Daoy (cell line): ENCODE measurements around the gene AKAP5. TPM values are rescaled to one million over a fixed set of nuclear protein-coding genes. Genes with fewer than 3 reads are reported as not detected.

ENCODE experiments used
- DNase-seq: peaks from one replicate; pipeline ENCODE4 v3.0.0-alpha.2; 2015; ENCODE audit warnings: low read depth
- total RNA-seq: library from RNA; depleted of rRNA; stranded (reverse); fragments of >200 nt; shearing (Covaris generic); gene quantifications from 2 replicates; pipeline ENCODE4 v1.2.3, GENCODE V29; 2014; rRNA removed

AKAP5 gene, protein sequence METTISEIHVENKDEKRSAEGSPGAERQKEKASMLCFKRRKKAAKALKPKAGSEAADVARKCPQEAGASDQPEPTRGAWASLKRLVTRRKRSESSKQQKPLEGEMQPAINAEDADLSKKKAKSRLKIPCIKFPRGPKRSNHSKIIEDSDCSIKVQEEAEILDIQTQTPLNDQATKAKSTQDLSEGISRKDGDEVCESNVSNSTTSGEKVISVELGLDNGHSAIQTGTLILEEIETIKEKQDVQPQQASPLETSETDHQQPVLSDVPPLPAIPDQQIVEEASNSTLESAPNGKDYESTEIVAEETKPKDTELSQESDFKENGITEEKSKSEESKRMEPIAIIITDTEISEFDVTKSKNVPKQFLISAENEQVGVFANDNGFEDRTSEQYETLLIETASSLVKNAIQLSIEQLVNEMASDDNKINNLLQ
- total RNA-seq, result 1.6 and 2.9 TPM in 2 replicates

DNA sequence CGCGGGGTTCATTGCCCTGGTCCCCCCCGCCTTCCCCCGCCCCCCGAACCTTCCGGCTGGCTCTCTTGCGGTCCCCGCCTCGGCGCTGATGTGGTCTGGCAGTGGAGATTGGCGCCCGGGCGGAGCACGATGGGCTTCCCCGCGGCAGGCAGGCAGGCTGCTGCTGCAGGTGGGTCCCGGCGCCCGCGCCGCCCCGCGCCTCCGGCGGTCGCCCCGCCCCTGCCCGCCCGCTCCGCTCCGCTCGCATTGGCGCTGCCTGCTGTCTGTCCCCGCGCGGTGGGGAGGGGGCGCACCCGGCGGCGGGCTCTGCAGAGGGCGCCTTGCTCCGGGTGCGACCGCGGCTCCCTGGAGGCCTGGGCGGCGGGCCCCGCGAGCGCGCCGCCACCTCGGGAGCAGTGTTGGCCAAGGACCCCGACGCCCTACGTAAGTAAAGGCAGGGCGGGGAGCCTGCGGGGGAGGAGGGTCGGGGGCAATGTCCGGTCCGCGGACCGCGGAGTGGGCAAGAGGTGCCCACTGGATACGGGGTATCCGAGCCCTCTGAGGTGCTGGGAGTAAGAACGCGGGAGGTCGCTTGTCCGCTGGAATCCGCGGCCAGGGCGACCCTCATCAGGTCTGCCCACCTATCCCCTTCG lies at the start of gene AKAP5:
Gene AKAP5, plus strand, starts transcription at position 309 of the 632 bp plus-strand sequence. CDS start 2,896 bp downstream, outside the sequence.
- DNase-seq, result peak; percentile 73

DNA sequence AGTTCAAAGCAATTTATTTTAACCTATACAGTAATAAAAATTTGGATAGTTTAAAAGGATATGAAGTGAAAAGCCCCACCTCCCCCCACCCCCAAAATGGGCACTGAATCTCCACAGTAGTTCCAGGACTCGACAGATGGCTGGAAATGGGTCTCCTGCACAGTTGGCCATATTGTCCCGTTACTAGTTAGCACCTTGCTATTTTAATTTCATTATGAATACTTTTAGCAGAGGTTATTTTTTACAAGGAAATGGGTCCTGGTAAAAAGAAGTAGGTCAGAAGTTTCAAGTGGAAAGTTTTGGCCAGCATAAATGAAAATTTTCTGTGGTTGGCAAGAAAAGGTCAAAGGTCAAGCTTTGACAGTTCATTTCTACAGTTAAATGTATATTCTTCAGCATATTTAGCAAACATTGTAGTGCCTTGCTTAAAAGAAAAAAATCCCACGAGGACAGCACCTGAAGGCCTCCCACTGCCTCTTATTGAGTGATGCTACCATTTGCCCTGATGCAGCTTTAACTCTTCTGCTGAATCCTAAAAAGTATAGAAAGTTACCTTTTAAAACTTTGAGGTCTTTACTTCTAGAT lies 48.9 kb upstream of the AKAP5 start:
- DNase-seq, result no peak

DNA sequence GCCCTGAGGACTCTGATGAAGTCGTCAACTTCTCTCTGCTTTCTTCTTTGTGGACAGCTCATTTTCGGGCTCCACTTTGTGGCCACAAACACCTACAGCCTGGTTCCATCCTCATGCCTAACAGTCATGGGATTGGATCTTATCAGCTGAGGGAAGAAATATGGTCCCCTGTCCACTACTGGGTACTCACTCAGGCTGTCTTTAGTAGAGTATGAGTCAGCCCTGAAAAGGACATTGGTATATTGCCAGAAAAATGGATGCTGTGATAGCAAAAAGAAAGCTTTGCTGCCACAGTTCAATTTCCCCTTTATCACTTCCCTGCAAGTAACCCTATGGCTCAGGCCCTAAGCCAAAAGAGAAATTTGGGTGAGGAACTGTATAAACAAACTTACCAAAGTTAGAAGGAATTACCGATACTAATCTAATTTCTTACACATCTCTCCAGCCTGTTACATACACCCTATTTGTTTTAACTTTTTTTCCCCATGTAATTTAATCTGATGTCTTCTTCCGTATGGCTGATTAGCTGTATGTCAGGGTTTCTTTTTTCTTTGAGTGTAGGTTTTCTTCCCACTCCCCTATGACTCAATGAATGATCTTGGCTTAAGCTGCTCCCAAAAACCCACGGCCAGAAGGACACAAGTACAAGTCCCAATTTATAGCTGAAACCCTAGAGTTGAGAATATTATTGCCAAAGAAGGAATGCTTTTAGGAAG lies 48.1 kb upstream of the AKAP5 start:
- DNase-seq, result peak; percentile 15

DNA sequence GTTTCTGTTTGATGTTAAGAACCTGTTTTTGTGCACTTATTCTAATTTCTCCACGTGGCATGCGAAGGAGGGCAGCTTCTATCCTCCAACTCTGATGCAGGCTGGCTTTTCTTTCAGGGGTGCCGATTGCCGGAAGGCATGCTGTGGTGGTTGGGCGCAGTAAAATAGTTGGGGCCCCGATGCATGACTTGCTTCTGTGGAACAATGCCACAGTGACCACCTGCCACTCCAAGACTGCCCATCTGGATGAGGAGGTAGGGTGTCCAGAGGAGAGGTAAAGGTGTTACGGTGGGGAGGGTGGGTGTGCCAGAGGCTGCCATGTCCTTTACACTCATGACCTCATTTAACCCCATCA lies 47.6 kb upstream of the AKAP5 start:
- no peak for DNase-seq

DNA sequence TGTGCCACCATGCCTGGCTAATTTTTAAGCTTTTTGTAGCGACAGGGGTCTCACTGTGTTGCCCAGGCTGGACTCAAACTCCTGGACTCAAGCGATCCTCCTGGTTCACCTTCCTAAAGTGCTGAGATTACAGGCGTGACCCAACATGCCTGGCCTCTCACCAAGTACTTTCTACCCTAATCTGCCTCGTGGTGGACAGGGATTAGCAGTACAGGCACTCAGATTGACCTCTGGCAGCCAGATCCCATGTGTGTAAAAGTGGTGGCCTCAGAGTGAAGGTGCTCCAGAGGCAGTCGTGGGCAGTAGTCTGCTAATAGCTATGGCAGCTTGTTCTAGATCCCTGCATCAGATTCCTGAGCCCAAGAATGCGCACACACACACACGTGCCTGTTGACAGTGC lies 46.3 kb upstream of the AKAP5 start:
- DNase-seq, result no peak

DNA sequence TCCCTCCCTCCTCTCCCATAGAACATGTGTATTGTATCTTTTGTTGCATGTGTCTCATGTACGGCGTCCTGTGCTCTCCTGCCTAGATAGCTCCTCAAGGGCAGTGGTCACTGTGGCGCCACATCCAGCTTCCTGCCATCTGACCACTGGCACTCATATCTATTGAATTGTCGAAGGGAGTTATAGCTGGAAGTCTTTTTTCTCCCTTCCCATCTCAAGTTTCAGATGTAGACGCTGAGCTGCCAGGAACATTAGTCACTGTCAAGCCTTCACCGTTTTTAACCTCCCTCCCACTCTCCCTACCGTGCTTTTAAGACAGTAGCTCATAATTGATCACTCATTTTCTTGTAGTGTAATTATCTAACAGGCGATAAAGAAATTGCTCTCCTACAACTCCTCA lies 44.1 kb upstream of the AKAP5 start:
- peak; percentile 33 for DNase-seq

DNA sequence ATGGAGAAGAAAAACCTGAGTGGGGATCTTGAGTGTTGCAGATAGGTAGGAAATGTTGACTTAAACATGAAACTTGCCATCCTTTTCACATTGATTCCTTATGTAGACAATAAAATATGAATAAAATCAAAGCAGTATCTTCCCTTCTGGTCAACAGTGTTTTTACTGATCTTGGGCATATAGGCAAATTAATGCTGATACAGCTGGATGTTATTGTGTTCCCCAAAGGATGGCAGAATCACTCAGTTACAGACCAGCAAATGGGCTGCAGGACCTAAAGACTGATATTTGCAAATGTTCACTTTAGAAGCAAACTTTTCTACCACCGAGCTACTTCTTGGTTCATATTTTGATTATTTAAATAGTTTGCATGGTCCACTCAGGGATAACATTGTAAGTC lies 43.3 kb upstream of the AKAP5 start:
- DNase-seq, result no peak

DNA sequence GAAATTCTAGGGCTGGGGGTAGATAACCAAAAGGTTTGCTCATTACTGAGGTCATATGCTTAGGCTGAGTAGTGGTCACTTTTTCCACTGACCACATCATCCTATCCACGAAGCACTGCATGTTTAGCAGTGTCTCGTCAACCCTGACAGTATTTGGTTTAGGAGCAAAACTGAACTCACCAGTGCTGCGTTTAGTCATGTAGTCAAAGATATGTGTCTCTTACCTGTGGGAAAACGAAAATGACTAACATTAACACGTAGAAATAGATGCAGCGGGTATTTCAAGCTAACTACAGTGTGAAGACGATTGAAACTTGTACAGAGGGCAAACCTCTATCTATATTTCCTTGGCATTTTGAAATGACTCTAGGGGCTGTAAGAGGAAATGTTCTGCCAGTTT lies 42.5 kb upstream of the AKAP5 start:
- no peak for DNase-seq

DNA sequence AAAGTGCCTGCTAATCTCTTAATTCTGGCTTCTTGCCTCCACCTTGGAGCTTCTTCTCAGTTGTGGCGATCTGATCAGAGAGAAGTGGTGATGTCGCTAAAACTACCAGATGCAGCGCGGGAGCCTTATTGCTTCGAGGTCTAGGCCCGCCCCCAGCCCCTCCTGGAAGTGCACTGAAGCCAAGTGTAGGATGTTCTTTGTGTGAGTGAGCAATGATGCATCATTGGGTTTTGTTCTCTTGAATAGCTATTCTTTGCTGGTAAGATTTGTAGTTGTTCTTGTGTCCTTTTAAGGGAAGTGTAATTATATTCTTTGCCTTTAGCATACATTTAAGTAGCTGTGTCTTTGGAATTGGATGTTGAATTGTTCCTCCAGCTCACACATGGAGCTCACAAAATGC lies 41.3 kb upstream of the AKAP5 start:
- DNase-seq, result no peak

DNA sequence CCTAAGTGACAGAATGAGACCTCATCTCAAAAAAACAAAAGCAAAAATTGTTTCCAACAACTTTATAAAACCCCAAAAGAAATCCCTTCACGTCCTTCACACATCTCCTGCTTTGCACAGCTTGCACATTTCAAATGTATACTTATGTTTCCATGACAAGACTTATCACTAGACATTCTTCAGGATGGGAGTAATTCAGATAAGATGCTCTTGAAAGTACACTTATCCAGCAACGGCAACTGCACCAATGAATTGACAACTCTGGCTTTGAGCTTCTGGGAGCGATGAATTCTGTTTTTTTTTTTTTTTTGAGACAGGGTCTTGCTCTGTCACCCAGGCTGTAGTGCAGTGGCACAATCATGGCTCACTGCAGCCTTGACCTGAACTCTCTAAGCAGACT lies 30.8 kb upstream of the AKAP5 start:
- DNase-seq, result no peak

DNA sequence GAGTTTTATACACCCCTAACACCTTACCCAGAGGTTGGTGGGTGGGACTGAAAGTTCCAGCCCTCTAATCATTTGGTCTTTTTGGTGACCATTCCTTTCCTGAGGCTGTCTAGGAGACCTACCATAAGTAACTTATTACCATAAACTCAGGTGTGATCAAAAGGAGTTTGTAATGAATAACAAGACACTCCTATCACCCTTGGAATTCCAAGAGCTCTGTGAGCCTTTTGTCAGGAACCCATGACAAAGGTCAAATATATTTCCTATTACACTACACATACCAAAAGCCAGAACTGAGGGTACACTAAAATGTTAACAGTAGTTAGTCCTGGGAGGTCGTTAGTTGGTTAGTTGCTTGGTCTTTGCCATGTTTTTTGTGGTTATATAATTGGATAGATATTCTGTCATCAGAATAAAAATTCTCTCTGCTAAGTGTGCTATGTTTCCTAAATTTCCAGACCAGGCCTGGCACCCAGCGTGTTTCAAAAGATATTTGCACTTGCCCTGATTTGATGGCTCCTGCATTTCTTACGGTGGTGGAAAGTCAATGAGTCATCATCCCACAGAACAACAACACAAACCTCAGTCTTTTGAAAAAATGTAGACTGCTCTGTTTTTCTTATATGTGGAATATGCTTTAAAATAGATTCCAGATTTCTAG lies 27.0 kb upstream of the AKAP5 start:
- DNase-seq, result peak; percentile 86

DNA sequence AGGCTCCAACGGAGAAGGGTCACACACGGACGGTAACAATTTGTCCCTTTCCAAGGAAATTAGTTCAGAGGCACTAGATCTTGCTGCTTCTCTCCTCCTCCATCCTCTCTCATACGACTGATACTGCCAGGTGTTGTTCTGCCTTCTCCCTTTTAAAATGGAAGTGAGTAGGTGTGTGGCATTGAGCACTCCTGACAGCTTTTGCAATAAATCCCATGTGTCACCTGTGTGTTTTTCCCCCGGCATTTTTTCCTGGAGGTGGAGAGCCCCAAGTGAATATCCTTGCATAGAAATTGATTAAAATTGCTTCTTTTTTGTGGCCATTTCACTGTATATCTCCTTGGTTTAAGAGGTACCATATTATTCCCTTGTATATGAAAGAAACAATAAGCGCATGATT lies 26.2 kb upstream of the AKAP5 start:
- no peak for DNase-seq

DNA sequence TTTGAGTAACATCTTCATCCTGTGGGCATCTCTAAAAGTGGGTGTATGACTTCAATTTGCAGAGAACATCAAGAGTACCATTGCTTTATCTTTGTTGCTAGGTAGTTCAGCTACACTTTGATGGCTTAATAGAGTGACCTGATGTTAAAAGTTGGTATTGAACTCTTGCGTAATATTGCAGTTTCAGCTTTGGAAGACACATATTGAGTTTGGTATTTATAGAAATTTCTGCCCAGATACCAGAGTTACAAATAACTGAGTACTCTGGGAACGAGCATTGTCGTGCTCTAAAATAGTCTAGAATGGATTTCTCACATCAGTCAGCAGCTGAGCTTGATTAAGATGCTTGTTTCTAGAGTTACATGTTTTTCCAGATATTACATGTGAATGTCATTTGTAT lies 24.8 kb upstream of the AKAP5 start:
- DNase-seq, result no peak

DNA sequence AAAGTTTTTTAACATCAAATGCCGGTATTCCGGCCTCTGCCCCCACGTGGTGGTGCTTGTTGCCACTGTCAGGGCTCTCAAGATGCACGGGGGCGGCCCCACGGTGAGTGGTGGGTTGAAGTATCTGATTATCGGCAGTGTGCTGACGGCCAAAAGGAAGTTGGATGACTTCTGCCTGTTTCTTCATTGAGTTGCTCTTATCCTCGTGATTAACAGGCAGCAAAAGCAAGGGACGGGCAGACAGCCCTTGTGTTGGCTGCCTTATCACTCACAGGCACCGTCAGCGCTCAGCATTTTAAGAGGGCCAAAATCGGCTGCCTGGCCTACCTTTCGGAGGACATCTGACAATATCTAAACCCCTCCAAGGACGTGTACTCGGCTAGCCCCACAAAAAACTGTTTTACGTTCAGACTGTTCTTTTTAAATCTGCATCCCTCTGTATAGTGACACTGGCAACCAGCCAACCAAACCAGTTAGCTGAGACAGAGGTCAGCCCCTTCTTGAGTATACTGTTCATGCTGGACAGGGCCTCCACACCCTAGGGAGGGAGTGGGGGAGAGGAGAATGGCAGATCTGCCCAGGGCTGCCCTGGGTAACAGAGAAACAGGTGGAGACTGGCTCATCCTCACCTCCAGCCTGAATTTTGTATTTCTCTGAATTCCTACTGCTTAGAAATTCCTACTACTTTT lies 22.9 kb upstream of the AKAP5 start:
- no peak for DNase-seq

DNA sequence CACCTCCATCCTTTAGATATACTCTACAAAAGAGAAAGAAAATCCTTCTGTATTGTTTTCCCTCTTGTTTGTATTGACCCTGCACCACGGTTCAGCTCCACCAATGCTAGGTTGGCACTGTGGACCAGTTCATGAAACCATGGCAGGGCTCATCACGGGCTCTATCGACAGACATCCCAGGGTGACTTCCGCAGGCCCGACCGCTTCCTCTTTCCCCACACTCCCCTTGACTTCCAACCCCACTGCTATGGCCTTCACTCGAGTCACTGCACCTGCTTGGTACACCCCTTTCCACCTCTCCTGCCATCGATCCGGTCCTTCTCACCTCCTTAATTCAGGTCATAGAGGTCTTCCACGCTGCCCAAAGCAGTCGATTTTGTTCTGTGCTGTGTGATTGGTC lies 21.2 kb upstream of the AKAP5 start:
- no peak for DNase-seq

DNA sequence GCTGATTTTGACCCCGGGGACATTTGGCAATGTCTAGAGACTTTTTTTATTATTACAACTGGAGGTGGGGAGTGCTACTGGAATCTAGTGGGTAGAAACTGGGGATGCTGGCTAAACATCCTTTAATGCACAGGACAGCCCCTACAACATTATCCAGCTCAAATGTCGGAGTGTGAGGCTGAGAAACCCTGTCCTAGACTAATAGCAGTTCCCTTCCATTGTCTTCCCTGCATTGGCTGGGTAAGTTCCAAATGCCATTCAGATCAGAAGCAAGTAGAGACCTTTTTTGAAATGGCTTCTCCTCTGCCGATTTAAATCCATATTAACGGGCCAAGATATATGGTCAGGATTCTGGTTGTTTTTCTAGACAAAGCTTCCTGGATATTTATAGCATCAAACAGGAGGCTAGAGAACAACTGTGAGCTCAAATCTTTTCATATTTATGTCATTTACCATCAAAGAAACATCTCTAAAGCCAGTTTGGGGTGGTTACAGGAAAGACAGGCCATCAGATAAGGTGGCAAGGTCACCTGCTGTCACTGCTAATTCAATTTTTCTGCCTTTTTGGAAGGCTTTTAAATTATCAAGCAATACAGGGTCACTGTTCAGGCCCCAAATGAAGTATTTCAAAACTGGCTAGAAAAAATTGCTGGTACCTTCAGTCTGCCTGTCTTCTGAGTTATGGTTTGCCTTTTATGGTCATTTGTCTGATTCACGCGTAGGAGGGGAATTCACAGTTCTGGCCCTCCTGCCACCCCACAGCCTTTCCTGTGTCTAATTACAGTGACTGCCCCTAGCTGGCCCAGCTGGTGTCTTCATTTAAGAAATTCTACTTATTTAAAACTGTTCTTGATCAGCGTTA lies 20.1 kb upstream of the AKAP5 start:
- peak; percentile 92 for DNase-seq

DNA sequence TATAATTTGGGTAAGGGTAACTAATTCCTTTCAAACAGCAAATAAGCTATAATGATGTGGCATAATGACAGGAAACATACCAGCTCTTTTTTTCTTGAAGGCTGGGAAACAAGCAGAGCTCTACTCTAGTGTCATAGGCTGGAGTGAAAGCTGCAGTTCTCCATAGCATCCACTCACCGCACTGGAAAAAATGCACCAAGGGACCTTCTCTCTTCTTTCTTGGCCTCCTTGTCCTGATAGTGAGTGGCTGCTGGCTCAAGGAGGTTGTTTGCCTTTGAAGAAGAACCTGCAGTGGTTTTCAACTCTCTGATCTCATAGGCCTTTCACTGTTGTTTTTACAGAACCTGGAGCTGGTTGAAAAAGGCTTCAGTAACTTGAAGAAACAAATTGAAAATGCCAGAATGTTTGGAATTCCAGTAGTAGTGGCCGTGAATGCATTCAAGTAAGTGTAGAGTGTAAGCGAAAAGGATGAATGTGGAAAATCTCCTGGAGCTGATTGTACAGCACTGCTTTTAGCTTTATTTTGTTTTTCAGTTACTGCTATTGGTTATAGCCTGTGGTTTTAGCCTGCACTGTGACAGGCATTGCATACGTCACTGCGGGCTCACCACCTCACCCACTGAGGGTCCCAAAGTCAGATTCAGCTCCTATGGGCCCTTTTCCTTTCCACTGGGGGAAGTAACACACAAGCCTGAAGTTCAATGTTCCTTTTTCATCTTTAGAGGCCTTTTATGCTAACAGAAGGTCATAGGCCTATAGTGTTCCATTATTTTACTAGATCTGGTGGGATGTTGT lies 17.2 kb upstream of the AKAP5 start:
- DNase-seq, result no peak

DNA sequence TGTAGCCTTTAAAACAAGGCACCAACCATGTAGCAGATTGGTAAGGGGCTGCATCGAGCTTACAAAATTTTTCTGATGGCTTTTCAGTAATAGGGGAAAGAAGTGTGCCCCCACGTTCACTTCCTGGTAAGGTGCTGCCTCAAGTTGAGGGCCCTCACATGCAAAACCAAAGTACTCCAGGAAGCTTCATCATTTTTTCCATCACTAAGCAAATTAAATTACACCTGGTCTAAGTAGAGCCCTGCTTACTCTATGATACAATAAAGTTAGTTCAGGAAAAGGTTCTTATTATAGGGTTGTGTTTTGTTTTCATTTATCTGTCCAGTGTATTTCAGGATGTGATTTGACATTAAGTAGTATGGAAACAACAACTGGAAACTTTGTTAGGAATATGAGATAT lies 15.0 kb upstream of the AKAP5 start:
- DNase-seq, result no peak

DNA sequence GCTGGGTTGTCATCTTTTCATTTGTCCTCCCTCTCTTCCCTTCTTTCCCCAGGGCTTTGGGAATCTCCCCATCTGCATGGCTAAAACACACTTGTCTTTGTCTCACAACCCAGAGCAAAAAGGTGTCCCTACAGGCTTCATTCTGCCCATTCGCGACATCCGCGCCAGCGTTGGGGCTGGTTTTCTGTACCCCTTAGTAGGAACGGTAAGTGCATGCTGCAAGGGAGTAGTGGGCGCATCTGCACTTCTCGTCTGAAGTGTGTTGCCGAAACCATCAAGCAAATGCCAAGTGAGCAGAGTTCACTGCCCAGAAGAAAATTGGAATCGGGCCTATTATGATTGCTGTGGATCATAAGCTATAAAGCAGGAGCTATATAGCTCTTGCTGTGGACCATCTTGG lies 10.6 kb upstream of the AKAP5 start:
- no peak for DNase-seq
